ENCODE results near the gene DCLRE1B. TPM values are rescaled to one million over a fixed set of nuclear protein-coding genes. Genes with fewer than 3 reads are reported as not detected.
A peak's percentile ranks its signal among the peaks of the same experiment; 100 is the strongest.

Gene DCLRE1B
- total RNA-seq, result 5.8 TPM
- long read RNA-seq, transcript DCLRE1B-201 (4 exons, 3,940 nt), result major isoform, 10 of 14 reads
- long read RNA-seq, partial matches to known transcripts, result 0 of 14 reads
- long read RNA-seq, other reads (novel, unspliced or antisense), result 3 of 14 reads

DNA sequence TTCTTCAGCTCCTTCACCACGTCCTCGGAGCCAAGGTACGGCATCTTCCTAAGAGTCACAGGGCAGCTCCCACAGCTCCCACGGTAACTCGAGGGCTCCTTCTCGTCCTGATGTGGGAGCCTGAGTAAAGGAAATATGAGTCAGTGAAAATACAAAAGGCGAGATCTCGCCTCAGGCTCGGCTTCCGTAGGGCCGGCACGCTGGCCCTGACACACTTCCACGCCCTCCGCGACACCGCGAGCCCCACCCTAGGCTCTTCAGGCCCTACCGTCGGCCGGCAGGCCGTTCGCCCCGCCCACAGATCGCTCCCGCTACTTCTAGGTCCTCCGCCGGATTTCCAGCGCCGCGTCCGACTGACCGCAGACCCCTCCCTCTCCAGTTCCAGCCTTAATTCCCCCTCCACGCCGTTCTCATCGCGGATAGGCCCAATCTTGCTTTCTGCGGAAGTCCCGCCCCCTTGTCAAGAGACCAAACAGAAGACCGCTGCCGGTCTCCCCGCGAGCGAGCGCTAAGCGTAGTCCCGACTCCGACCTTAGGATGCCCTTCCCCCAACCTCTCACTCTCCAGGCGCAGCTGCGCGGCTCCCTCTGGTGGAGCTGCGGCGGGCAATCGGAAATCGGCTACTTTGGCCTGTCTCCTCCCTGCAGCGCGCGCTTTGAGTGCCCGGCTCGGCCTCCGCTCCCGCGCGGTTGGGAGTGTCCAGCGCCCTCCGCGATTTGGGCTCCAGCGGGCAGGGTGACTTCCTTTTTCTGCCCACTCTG lies at the start of gene DCLRE1B, which contains the start of gene AP4B1:
Gene DCLRE1B, plus strand, starts transcription at position 653 of the 761 bp plus-strand sequence. CDS start 261 bp downstream, outside the sequence.
Gene AP4B1, minus strand, starts transcription at position 126 of the 761 bp plus-strand sequence. Its CDS starts 82 bp downstream, at position 44.
- peak; percentile 99 for DNase-seq (ENCODE audit: low spot score)

DNA sequence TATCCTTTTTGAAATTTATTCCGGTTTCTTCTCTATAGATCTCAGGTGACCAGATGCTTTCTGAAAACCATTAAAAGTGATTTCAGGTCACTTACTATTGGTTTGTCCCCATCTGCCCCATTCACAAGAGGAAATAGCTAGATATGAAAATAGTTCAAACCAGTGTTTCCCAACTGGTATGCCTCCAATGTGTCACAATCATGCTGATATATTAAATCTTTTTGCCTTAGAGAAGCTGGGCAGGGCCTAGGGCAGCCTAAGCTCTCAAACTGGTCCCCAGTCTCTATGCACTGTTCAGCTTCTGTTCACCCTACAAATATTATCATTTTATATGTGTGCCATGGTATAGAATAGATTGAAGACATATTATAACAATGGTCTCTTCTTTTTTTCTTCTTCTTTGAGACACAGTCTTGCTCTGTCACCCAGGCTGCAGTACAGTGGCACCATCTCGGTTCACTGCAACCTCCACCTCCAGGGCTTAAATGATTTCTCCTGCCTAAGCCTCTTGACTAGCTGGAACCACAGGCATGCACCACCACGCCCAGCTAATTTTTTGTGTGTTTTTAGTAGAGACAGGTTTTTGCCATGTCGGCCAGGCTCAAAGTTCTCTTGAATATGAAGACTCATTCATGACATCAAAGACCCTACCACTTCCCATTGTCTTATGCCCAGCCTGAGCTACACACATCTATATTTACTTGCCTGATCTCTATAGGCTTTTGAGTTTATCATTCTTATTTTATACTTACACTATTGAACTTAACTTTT lies 49.3 kb upstream of the DCLRE1B start:
- DNase-seq (ENCODE audit: low spot score), result no peak

DNA sequence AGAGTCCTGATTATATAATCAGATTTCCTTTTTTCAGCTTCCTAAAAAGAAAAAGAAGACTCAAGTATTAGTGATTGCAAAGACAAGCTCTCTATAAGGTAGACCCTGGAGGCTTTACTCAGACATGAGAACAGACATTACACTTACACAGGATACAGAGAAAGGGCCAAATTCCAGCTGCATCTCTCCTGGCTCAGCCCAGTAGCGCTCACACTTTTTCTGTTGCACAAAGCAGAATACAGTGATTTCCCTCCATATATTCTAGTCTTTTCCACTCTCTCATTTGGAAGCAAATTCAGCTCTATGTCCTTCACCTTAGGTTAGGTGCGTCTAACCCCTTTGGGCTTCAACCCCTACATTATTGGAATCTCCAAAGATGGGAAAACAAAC lies 48.7 kb upstream of the DCLRE1B start:
- no peak for DNase-seq (ENCODE audit: low spot score)

DNA sequence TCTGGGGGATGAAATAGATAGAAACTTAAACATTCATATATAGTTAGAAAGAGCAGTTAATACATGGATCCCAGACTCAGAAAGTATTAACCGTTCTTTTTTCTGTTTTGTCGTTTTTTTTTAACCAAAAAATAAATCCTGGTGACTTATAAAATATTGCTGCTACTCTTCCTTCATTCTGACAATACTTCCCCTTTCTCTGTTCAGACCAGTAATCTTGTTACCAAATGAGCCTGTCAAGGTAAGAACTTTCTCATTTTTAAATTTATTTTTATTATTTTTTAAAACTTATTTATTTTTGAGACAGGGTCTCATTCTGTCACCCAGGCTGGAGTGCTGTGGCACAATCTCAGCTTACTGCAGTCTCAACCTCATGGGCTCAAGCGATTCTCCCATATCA lies 47.4 kb upstream of the DCLRE1B start:
- DNase-seq (ENCODE audit: low spot score), result no peak

DNA sequence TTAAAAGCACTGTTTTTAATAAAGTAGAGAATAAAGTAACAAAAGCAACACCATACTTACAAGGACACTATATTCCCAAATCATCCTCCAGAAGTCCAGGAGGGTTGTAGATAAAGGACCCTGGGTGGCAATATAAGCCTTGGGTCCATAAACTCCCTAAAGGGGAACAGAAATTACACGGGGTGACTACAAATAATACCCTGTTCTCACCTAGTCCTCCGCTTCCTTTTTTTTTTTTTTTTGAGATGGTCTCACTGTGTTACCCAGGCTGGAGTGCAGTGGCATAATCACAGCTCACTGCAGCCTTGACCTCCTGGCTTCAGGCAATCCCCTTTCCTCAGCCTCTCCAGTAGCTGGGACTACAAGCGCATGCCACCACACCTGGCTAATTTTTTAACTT lies 46.7 kb upstream of the DCLRE1B start:
- no peak for DNase-seq (ENCODE audit: low spot score)

DNA sequence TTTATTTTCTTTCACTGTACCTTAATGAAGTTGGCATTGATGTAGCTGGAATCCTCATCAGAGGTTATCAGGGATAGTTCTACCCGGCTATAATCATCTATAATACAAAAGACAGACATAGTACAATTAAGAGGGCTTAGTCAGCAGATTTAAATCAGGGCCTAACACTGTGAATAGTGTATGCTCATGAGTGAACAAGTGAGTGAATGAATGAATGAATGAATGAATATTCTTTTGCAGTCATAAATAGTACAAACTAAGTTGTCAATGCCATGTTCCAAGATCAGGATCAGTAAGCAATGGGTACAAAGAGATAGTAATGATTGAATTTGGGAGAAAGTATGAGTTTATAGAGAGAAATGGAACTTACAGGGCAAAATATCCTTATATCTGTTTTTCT lies 46.1 kb upstream of the DCLRE1B start:
- DNase-seq (ENCODE audit: low spot score), result no peak

DNA sequence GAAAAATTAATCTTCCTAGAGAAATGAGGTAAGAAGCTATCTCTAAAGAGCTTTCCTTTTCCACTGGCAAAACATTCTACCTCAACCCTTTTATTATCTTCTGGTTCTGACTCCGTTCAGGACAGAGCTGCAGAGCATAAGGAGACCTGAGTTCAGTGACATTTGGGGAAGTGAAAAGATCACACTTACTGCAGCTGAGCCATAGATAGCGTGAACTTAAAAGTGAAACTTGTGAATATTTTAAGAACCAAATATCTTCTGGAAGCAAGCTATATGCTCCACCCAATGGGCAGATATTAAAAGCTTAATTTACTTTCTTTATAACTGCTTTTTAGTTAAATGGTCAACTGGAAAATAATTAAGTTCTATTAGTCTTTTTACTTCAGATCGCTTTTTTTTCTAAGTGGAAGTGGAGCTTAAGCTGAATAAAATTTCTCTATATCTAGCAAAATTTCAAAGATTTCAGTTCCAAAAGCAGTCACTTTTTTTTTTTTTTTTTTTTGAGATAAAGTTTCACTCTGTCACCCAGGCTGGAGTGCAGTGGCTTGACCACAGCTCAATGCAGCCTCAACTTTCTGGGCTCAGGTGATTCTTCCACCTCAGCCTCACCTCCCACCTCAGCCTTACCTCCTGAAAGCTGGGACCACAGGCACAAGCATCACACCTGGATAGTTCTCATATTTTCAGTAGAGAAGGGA lies 45.5 kb upstream of the DCLRE1B start:
- DNase-seq (ENCODE audit: low spot score), result no peak

DNA sequence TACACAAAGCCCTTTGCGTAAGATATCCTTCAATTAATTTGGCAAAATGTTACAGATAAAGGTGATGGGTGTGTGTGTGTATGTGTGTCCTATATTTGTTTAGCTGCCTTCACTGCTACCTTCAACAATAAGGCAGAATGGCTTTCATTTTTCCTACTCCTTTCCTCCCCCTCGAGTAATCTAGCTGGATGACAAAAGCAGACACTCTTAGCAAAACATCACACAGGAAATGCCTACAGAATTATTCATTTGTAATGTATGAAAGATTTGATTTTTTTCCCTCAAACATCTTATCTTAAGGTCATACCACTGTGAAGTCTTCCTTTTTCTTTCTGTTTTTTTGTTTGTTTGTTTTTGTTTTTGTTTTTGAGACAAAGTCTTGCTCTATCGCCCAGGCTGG lies 44.2 kb upstream of the DCLRE1B start:
- DNase-seq (ENCODE audit: low spot score), result no peak

DNA sequence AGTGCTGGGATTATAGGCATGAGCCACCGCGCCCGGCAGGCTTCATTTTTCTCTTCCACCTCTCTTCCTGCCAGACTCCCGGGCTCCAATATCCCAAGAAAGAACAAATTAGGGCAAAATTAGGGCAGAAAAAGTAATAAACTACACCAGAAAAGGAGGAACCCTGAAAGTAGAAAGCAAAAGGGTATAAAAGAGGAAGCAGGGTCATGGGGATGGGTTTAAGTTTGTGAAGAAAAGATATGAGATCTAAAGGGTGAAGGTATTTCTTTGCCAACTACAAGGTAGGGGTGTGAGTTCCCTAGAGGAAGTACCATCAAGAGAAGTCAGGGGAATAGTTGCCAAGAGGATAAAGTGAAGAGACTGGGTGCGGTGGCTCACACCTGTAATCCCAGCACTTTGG lies 43.5 kb upstream of the DCLRE1B start:
- no peak for DNase-seq (ENCODE audit: low spot score)

DNA sequence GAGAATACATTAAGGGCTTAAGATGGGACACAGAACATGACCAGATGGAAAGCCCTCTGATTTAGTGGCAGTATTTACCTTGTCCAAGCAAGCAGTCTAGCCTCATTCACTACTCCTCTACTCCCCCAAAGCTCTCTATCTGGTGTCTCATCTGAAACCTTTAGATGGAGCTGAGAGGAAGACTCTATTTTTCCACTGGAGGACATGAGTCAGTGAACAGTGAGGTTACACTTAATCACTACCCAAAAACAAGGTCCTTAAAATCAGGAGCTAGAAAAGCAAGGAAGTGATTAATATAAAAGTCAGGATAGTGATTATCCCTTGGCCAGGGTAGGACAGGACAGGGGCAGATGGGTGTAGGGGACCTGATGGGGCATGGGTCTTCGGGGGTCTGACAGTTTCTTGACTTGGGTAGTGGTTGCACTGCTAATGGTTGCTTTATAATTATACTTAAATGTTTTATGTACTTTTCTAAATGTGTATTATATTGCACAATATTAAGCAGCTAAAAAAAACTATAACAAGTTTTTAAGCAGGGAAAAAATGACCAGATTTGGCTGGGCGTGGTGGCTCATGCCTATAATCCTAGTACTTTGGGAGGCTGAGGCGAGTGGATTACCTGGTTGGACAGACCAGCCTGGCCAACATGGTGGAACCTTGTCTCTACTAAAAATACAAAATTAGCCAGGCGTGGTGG lies 36.6 kb upstream of the DCLRE1B start:
- DNase-seq (ENCODE audit: low spot score), result no peak

DNA sequence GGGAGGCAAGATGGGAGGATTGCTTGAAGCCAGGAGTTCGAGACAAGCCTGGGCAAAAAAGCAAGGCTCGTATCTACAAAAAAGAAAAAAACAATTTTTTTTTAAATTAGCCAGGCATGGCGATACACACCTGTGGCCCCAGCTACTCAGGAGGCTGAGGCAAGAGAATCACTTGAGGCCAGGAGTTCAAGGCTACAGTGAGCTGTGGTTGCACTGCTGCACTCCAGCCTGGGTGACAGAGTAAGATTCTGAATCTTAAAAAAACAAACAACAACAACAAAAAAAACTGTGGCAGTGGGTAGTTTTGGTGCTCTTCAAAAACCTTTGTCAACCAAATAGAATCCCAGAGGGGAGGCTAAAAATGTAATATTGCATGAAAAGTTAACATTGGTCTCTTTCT lies 34.3 kb upstream of the DCLRE1B start:
- DNase-seq (ENCODE audit: low spot score), result no peak

DNA sequence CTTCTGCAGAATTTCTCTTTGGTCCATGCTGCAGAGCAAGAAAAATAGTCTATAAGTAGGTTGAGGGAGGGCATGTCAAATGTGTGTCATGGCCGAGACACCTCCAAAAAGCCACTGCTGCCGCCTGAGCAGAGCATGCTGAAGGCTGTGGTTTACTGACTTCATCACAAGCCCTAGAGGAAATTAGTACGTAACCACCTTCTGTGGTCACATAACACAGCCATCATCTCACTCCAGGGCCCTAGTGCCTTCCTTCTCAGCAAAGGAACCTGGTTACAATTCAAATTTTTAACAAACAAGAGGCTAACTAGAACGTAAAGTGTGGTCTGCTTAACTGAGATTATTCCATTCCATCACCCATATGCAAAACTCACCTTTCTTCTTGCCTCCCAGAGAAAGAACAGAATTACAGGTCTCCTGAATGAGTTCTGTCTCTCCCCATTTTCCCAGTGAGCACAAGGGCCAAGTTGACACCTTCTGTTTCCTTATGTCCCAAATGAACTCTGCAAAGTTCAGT lies 33.5 kb upstream of the DCLRE1B start, which contains the start of gene PTPN22:
Gene PTPN22, minus strand, starts transcription at position 116 of the 517 bp plus-strand sequence.
- no peak for DNase-seq (ENCODE audit: low spot score)

DNA sequence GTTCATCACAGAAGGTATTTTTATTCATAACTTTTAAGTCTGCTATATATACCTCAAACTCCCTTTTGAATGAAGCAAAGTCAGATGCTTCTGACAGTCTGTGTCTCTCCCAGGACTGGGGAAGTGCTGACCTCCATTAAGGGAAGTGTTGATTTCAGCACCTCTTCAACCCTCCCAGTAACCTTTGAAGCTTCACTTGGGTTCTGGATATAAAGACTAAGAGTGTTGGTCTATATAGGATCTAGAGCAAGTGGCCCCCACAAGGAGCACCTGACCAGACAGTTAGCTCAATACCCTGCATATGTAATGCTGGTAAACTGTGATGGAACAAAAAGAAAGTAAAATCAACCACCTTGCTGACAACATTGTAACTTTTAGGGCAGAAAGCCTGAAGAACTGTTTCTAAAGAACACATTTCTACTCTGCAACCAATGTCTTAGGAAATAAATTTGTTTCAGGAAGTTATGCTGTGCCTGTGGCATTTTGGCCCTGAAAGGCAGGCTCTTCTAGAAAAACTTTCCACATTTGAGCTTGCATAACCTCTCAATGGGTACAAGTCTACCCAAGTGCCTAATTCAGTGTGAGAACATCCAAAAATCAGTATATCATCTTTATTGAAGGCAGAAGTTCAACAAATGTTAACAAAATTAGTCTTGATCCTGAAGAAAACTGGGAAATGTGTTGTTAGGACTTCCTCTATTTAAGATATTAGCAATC lies 32.7 kb upstream of the DCLRE1B start:
- no peak for DNase-seq (ENCODE audit: low spot score)

DNA sequence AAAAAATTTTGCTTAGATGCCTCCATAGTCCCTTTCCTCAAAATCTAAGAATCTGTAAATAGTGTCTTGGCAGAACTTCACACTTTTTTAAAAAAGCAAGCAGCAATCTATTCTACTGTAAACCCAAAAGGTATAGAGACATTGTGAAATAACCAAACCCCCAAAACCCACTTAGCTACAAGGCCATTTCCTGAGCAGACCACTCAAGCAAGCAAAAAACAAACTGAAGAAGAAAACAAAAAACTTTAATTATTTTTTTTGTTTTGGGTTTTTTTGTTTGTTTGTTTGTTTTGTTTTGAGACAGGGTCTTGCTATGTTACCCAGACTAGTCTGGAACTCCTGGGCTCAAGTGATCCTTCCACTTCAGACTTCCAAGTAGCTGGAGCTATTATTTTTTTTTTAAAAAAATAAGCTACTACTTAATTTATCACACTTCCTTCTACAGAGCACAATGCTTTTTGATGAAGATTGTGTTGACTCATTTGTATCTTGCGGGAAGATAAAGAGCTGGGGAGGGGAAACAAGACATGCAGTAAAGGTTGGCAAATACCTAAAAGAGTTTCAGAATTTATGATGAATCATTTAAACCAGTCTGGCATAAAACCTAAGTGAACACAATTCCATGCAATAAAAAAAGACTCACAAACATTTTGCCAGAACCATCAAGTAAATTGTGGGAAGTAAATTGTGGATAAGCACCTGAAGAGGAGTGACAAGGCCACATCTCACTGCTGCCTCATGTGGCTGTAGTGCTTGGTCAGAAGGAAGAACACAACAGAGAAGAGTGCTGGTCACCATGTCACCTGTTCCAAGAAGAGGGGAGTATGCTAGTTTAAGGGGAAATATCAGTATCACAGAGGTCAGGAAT lies 30.9 kb upstream of the DCLRE1B start:
- DNase-seq (ENCODE audit: low spot score), result no peak

DNA sequence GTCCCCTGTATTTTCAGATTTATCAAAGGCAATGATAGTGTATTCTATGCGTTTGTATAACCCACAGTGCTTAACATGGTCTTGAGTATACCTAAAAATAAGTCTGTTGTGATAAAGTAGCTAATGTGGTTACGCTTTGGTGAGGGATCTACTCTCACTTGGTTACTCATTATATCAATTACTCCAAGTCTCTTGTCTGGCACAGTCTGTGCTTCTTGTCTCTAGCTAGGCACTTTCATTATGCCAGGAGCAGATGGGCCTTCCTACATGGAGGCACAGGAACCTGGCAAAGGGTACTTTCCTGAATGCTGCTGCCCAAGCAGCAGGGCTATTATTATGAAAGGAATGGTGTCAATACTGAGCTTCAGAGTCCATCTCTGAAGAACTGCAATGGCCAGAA lies 29.4 kb upstream of the DCLRE1B start:
- DNase-seq (ENCODE audit: low spot score), result no peak

DNA sequence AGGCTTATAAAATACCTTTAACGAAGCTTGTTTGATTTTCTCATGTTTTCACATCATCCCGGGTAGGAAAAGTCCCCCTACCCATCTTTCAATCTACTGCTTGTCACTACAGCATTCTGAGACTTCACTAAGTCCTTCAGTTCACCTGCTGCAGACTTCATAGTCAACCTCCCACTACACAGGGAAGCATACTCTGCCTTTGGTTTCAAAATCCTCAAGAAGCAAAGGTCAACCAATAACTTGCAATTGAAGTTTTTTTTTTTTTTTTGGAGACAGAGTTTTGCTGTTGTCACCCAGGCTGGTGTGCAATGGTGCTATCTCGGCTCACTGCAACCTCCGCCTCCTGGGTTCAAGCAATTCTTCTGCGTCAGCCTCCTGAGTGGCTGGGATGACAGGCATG lies 28.9 kb upstream of the DCLRE1B start:
- no peak for DNase-seq (ENCODE audit: low spot score)

DNA sequence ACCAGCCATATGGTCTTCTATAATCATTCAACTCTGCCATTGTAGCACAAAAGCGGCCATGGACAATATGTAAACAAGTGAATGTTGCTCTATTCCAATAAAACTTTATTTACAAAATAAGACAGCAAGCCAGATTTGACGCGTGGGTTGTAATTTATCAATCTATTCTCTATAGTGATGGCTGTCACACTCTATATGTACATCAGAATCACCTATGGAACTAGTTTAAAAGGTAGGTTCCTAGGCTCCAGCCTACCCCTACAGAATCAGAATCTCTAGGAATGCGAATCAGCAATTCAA lies 25.4 kb upstream of the DCLRE1B start:
- no peak for DNase-seq (ENCODE audit: low spot score)

DNA sequence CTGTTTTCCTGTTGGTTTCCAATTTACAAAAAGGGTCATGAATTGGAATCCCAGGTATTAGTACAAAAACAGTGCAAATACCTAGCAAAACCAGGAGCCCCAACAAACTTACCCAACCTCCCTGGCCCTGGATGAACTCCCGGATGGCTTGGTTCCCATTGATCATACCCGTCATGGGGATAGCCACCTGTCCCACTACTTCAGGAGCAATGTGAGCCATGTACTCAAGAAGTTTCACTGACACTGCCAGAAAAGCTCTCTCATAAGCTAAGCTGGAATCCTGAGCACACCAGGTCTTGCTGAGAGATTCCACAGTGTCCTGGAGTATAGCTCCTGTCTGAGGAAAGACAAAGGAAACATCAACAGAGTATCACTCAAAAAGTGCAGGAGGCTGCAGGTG lies 23.5 kb upstream of the DCLRE1B start:
- no peak for DNase-seq (ENCODE audit: low spot score)

Measured in mesenteric fat pad (tissue), 1 donor.